Astrocyte (in vitro differentiated cells and primary cell): Measurements from ENCODE around the gene GP2. TPM values are rescaled to one million over a fixed set of nuclear protein-coding genes. Genes with fewer than 3 reads are reported as not detected.
"Not testable (repeated sequence)": the region's sequence is repeated elsewhere in the genome, so short reads cannot be mapped to it uniquely, and the experiment has no call there.

ENCODE experiments used
- DNase-seq: peaks from one replicate; pipeline ENCODE4 v3.0.0-alpha.2; 2010; ENCODE audit warnings: low read depth
- FAIRE-seq: peaks from 2 replicates; lab custom pipeline; 2011; peaks lifted over from hg19 to GRCh38; lab: Jason Lieb, UNC
- H2AFZ ChIP-seq: 2 replicates; pipeline ENCODE4 v1.6.0; 2012; ENCODE audit warnings: low read depth, low read length, inconsistent platforms
- H3K27ac ChIP-seq: 2 replicates; pipeline ENCODE4 v1.5.1; 2011; ENCODE audit warnings: low read depth, low read length, inconsistent platforms
- H3K27me3 ChIP-seq: 2 replicates; pipeline ENCODE4 v1.6.0; 2011; ENCODE audit warnings: low read length, inconsistent platforms; ENCODE audit not compliant: insufficient read depth
- H3K36me3 ChIP-seq: 2 replicates; pipeline ENCODE4 v1.5.1; 2011; ENCODE audit warnings: low read length, inconsistent platforms; ENCODE audit not compliant: insufficient read depth
- H3K4me1 ChIP-seq: 2 replicates; pipeline ENCODE4 v1.5.1; 2011; ENCODE audit warnings: low read length, inconsistent platforms; ENCODE audit not compliant: insufficient read depth
- H3K4me2 ChIP-seq: 2 replicates; pipeline ENCODE4 v1.6.0; 2012; ENCODE audit warnings: low read length, inconsistent platforms
- H3K4me3 ChIP-seq: 2 replicates; pipeline ENCODE4 v1.5.1; 2011; ENCODE audit warnings: low read depth, mild to moderate bottlenecking, low read length, inconsistent platforms; ENCODE audit not compliant: insufficient read depth
- H3K79me2 ChIP-seq: 2 replicates; pipeline ENCODE4 v1.6.0; 2012; ENCODE audit warnings: mild to moderate bottlenecking, low read length, inconsistent platforms; ENCODE audit not compliant: insufficient read depth
- H3K9ac ChIP-seq: 2 replicates; pipeline ENCODE4 v1.6.0; 2012; ENCODE audit warnings: mild to moderate bottlenecking, low read length, inconsistent platforms
- H3K9me3 ChIP-seq: 2 replicates; pipeline ENCODE4 v1.5.1; 2012; ENCODE audit warnings: low read depth, mild to moderate bottlenecking, low read length, inconsistent platforms; ENCODE audit not compliant: insufficient read depth
- H4K20me1 ChIP-seq: 2 replicates; pipeline ENCODE4 v1.6.0; 2012; ENCODE audit warnings: low read length, inconsistent platforms; ENCODE audit not compliant: insufficient read depth
- H3K27ac Mint-ChIP-seq: one replicate; pipeline ENCODE4 v1.8.0; 2021; ENCODE audit warnings: mild to moderate bottlenecking, mixed read lengths; ENCODE audit not compliant: unreplicated experiment
- H3K27me3 Mint-ChIP-seq: one replicate; pipeline ENCODE4 v1.8.0; 2021; ENCODE audit warnings: low read depth, mixed read lengths; ENCODE audit not compliant: unreplicated experiment
- H3K36me3 Mint-ChIP-seq: one replicate; pipeline ENCODE4 v1.8.0; 2021; ENCODE audit warnings: low read depth, mixed read lengths; ENCODE audit not compliant: unreplicated experiment
- H3K4me1 Mint-ChIP-seq: one replicate; pipeline ENCODE4 v1.8.0; 2021; ENCODE audit warnings: low read depth, mixed read lengths; ENCODE audit not compliant: unreplicated experiment
- H3K4me3 Mint-ChIP-seq: one replicate; pipeline ENCODE4 v1.8.0; 2021; ENCODE audit warnings: mild to moderate bottlenecking, moderate library complexity, mixed read lengths; ENCODE audit not compliant: unreplicated experiment
- H3K9me3 Mint-ChIP-seq: one replicate; pipeline ENCODE4 v1.8.0; 2021; ENCODE audit warnings: mild to moderate bottlenecking, mixed read lengths; ENCODE audit not compliant: unreplicated experiment
- CTCF ChIP-seq: IDR thresholded peaks from 2 replicates; pipeline ENCODE4 v1.5.1; 2011; ENCODE audit warnings: low read depth, mild to moderate bottlenecking, inconsistent platforms, low read length, moderate library complexity; ENCODE audit not compliant: insufficient read depth
- EZH2 ChIP-seq: IDR thresholded peaks from 2 replicates; pipeline ENCODE4 v1.6.1; 2012; ENCODE audit warnings: mild to moderate bottlenecking, low read length, inconsistent platforms; ENCODE audit not compliant: insufficient read depth
- total RNA-seq: library from RNA; stranded (reverse); gene quantifications from 2 replicates; pipeline ENCODE4 v1.2.1, GENCODE V29; 2021

GP2 gene
- total RNA-seq, 1 donor from 2014 or later, result not detected

GRCh38 chr16:20313741-20314140, 13.6 kb downstream of the GP2 start:
- Histone ChIP-seq H4K20me1 (no peaks in the 10 kb centered on the region), H2AFZ (no peak overlapping the region), H3K27ac (no peak overlapping the region), H3K4me1 (no peaks in the 10 kb centered on the region), H3K4me2 (no peak overlapping the region), H3K36me3 (no peaks in the 10 kb centered on the region), H3K79me2 (no peaks in the 10 kb centered on the region), H3K9ac (no peak overlapping the region), H3K27me3 (no peaks in the 10 kb centered on the region), H3K4me3 (no peak overlapping the region), H3K9me3 (no peaks in the 10 kb centered on the region)
- Mint-ChIP-seq H3K9me3 (no peaks in the 10 kb centered on the region), H3K27me3 (peaks cover 32% of the 10 kb centered on the region), H3K4me1 (no peaks in the 10 kb centered on the region), H3K36me3 (no peaks in the 10 kb centered on the region), H3K27ac (no peak overlapping the region), H3K4me3 (no peak overlapping the region)
- no peak for TF ChIP-seq EZH2
- no peak for TF ChIP-seq CTCF
- FAIRE-seq (no peak), DNase-seq (no peak)

- H3K27me3 ChIP-seq, H3K9me3 ChIP-seq, H3K4me1 Mint-ChIP-seq, H3K4me3 ChIP-seq, H3K4me2 ChIP-seq, H4K20me1 ChIP-seq, H3K27ac ChIP-seq, H3K4me3 Mint-ChIP-seq, H3K36me3 Mint-ChIP-seq, H3K9me3 Mint-ChIP-seq, H3K4me1 ChIP-seq, H2AFZ ChIP-seq, H3K79me2 ChIP-seq, H3K36me3 ChIP-seq, H3K27ac Mint-ChIP-seq, H3K9ac ChIP-seq, DNase-seq, FAIRE-seq: not testable (repeated sequence)
- H3K27me3 Mint-ChIP-seq, result peaks cover 24% of the 10 kb centered on the region
Measured at GRCh38 chr16:20312536-20313095, 14.7 kb downstream of the GP2 start.

GRCh38 chr16:20311548-20311947, 15.8 kb downstream of the GP2 start:
- no peaks in the 10 kb centered on the region for H3K79me2 ChIP-seq
- no peak overlapping the region for H3K27ac ChIP-seq
- no peaks in the 10 kb centered on the region for H3K9me3 Mint-ChIP-seq
- H3K9me3 ChIP-seq, result no peaks in the 10 kb centered on the region
- H3K4me1 Mint-ChIP-seq, result no peaks in the 10 kb centered on the region
- no peaks in the 10 kb centered on the region for H3K4me1 ChIP-seq
- no peak overlapping the region for H3K4me3 Mint-ChIP-seq
- no peak overlapping the region for H3K27ac Mint-ChIP-seq
- FAIRE-seq (no peak), DNase-seq (no peak)
- no peak overlapping the region for H2AFZ ChIP-seq
- no peaks in the 10 kb centered on the region for H3K36me3 ChIP-seq
- no peak overlapping the region for H3K9ac ChIP-seq
- H3K27me3 ChIP-seq, result no peaks in the 10 kb centered on the region
- H3K36me3 Mint-ChIP-seq, result no peaks in the 10 kb centered on the region
- H4K20me1 ChIP-seq, result no peaks in the 10 kb centered on the region
- H3K27me3 Mint-ChIP-seq, result peaks cover 24% of the 10 kb centered on the region
- no peak for TF ChIP-seq CTCF
- TF ChIP-seq EZH2, result no peak
- H3K4me3 ChIP-seq, result no peak overlapping the region
- H3K4me2 ChIP-seq, result no peak overlapping the region
